KG1 (cell line): ENCODE results near the gene KCNAB2.

Experiments
- DNase-seq: peaks from one replicate; lab custom pipeline; 2025; lab: John Stamatoyannopoulos, UW

Gene KCNAB2

GRCh38 chr1:6109688-6110087 is 64.0 kb downstream of the KCNAB2 start:
- DNase-seq, result no peak

- DNase-seq, result no peak
These were observed 64.6 kb downstream of the KCNAB2 start for GRCh38 chr1:6110326-6110725.

- DNase-seq, result no peak
These were observed 65.9 kb downstream of the KCNAB2 start for GRCh38 chr1:6111571-6111970.

- no peak for DNase-seq
These were observed 66.5 kb downstream of the KCNAB2 start for GRCh38 chr1:6111991-6112689.

GRCh38 chr1:6112690-6113005 is 67.0 kb downstream of the KCNAB2 start:
- DNase-seq, result no peak

- no peak for DNase-seq
These were observed 67.4 kb downstream of the KCNAB2 start for GRCh38 chr1:6113116-6113515.

- DNase-seq, result no peak
These were observed 68.1 kb downstream of the KCNAB2 start for GRCh38 chr1:6113745-6114144.

- DNase-seq, result no peak
These were observed 70.4 kb downstream of the KCNAB2 start for GRCh38 chr1:6116137-6116536.

GRCh38 chr1:6117064-6117463 is 71.4 kb downstream of the KCNAB2 start:
- DNase-seq, result no peak

GRCh38 chr1:6117624-6118023 is 71.9 kb downstream of the KCNAB2 start:
- no peak for DNase-seq

GRCh38 chr1:6118415-6118814 is 72.7 kb downstream of the KCNAB2 start:
- no peak for DNase-seq

GRCh38 chr1:6121021-6121421 is 75.3 kb downstream of the KCNAB2 start:
- no peak for DNase-seq

- no peak for DNase-seq
These were observed 76.1 kb downstream of the KCNAB2 start for GRCh38 chr1:6121651-6122370.

- no peak for DNase-seq
These were observed 77.4 kb downstream of the KCNAB2 start for GRCh38 chr1:6123083-6123482.

GRCh38 chr1:6123816-6124215 is 78.1 kb downstream of the KCNAB2 start:
- no peak for DNase-seq

GRCh38 chr1:6124341-6124740 is 78.7 kb downstream of the KCNAB2 start:
- DNase-seq, result no peak

GRCh38 chr1:6124746-6125365 is 79.2 kb downstream of the KCNAB2 start:
- no peak for DNase-seq

- no peak for DNase-seq
These were observed 79.7 kb downstream of the KCNAB2 start for GRCh38 chr1:6125366-6125765.

GRCh38 chr1:6126028-6126427 is 80.3 kb downstream of the KCNAB2 start:
- no peak for DNase-seq

- no peak for DNase-seq
These were observed 80.9 kb downstream of the KCNAB2 start for GRCh38 chr1:6126521-6127067.

- no peak for DNase-seq
These were observed 82.0 kb downstream of the KCNAB2 start for GRCh38 chr1:6127587-6128163.

- no peak for DNase-seq
These were observed 82.8 kb downstream of the KCNAB2 start for GRCh38 chr1:6128276-6129081.
